Type B pancreatic cell (in vitro differentiated cells): Measurements from ENCODE around the gene HIGD1B. TPM values are rescaled to one million over a fixed set of nuclear protein-coding genes. Genes with fewer than 3 reads are reported as not detected.

Experiments
- DNase-seq: peaks from one replicate; pipeline ENCODE4 v3.0.0; 2021; ENCODE audit warnings: mixed read lengths; ENCODE audit not compliant: unreplicated experiment; ENCODE audit errors: extremely low spot score
- H3K27ac Mint-ChIP-seq: 2 replicates; pipeline ENCODE4 v1.8.0; 2021; ENCODE audit warnings: mild to moderate bottlenecking, mixed read lengths
- H3K27me3 Mint-ChIP-seq: 2 replicates; pipeline ENCODE4 v1.8.0; 2021; ENCODE audit warnings: mixed read lengths
- H3K36me3 Mint-ChIP-seq: 2 replicates; pipeline ENCODE4 v1.8.0; 2021; ENCODE audit warnings: mixed read lengths
- H3K4me1 Mint-ChIP-seq: one replicate; pipeline ENCODE4 v1.8.0; 2021; ENCODE audit warnings: mixed read lengths; ENCODE audit not compliant: unreplicated experiment
- H3K4me3 Mint-ChIP-seq: 2 replicates; pipeline ENCODE4 v1.8.0; 2021; ENCODE audit warnings: mild to moderate bottlenecking, mixed read lengths
- H3K9me3 Mint-ChIP-seq: 2 replicates; pipeline ENCODE4 v1.8.0; 2021; ENCODE audit warnings: mixed read lengths
- CTCF ChIP-seq: fragments of 200-600 bp; sonication (generic); conservative IDR thresholded peaks from 2 replicates; pipeline ENCODE4 v1.5.0; 2021; ENCODE audit warnings: antibody characterized with exemption, mild to moderate bottlenecking
- long read RNA-seq: library from polyadenylated mRNA; unstranded; transcript quantifications from one replicate; pipeline ENCODE4 v2.0.0, GENCODE V29; 2020
- total RNA-seq: library from RNA; stranded (reverse); gene quantifications from 2 replicates; pipeline ENCODE4 v1.2.1, GENCODE V29; 2021; ENCODE audit warnings: low replicate concordance

The HIGD1B gene
- total RNA-seq = not detected in 2 replicates
- long read RNA-seq = 0 reads

- TF ChIP-seq CTCF = no peak
- Mint-ChIP-seq H3K4me3 (no peak within 1 kb of the TSS), H3K27ac (no peak within 1 kb of the TSS), H3K4me1 (peaks cover 10% of the 10 kb centered on the region), H3K27me3 (peaks cover 4% of the 10 kb centered on the region), H3K36me3 (peaks cover 25% of the 10 kb centered on the region), H3K9me3 (no peaks in the 10 kb centered on the region)
- no peak for DNase-seq
These were observed at the start of gene HIGD1B for GRCh38 chr17:44847586-44847985. TSS of gene HIGD1B (plus strand) at chr17:44847883. CDS start at chr17:44848153, 270 bp downstream.

GRCh38 chr17:44798356-44798755 is 49.3 kb upstream of the HIGD1B start:
- H3K36me3 Mint-ChIP-seq = no peaks in the 10 kb centered on the region
- no peak overlapping the region for H3K4me3 Mint-ChIP-seq
- no peak for DNase-seq
- no peak overlapping the region for H3K27ac Mint-ChIP-seq
- no peak for TF ChIP-seq CTCF
- no peaks in the 10 kb centered on the region for H3K9me3 Mint-ChIP-seq
- H3K4me1 Mint-ChIP-seq = peaks cover 11% of the 10 kb centered on the region
- H3K27me3 Mint-ChIP-seq = no peaks in the 10 kb centered on the region

- Mint-ChIP-seq H3K27me3 (no peaks in the 10 kb centered on the region), H3K4me3 (no peak overlapping the region), H3K9me3 (no peaks in the 10 kb centered on the region), H3K4me1 (peaks cover 4% of the 10 kb centered on the region), H3K36me3 (peaks cover 10% of the 10 kb centered on the region), H3K27ac (no peak overlapping the region)
- TF ChIP-seq CTCF = no peak
- no peak for DNase-seq
These were observed 45.8 kb upstream of the HIGD1B start for GRCh38 chr17:44801880-44802279.

GRCh38 chr17:44804302-44805089 is 43.2 kb upstream of the HIGD1B start:
- TF ChIP-seq CTCF = no peak
- H3K4me1 Mint-ChIP-seq = peaks cover 4% of the 10 kb centered on the region
- H3K4me3 Mint-ChIP-seq = no peak overlapping the region
- no peak for DNase-seq
- H3K27me3 Mint-ChIP-seq = no peaks in the 10 kb centered on the region
- no peaks in the 10 kb centered on the region for H3K9me3 Mint-ChIP-seq
- H3K27ac Mint-ChIP-seq = no peak overlapping the region
- peaks cover 10% of the 10 kb centered on the region for H3K36me3 Mint-ChIP-seq

GRCh38 chr17:44807093-44807816 is 40.4 kb upstream of the HIGD1B start:
- peaks cover 4% of the 10 kb centered on the region for H3K4me1 Mint-ChIP-seq
- no peaks in the 10 kb centered on the region for H3K9me3 Mint-ChIP-seq
- TF ChIP-seq CTCF = no peak
- H3K4me3 Mint-ChIP-seq = no peak overlapping the region
- DNase-seq = no peak
- peaks cover 10% of the 10 kb centered on the region for H3K36me3 Mint-ChIP-seq
- H3K27me3 Mint-ChIP-seq = no peaks in the 10 kb centered on the region
- H3K27ac Mint-ChIP-seq = no peak overlapping the region
